Measurements from ENCODE around the gene ARNT2.

DNA sequence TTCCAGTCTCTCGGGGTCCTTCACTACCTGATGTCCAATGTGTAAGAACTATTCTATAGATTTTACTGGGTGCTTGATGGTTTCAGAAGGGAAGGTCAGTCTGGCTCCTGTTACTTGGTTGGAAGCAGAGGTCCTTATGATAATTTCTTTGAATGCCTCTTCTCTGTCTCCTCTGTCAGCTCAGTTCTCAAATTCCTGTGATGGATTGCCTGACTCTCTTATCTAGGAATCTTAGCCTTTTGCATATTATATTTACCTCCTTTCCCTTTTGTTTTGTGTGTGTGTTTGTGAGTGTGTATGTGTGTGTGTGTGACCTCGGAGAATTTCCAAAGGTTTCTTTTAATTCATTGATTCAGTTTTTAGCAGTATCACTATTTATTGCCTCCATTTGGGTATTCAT, 88.2 kb downstream of the ARNT2 start:
- TF ChIP-seq CTCF (IDR thresholded peaks at IDR 0.05): no peak
- TF ChIP-seq EP300 (IDR thresholded peaks at IDR 0.05): no peak
- no peak for TF ChIP-seq POLR2A (IDR thresholded peaks at IDR 0.05)
